ENCODE results near the gene RELB. TPM values are rescaled to one million over a fixed set of nuclear protein-coding genes. Genes with fewer than 3 reads are reported as not detected.

RELB gene
- total RNA-seq, 2 donors from 2014 or later, result 9.5 to 14.5 TPM

DNA sequence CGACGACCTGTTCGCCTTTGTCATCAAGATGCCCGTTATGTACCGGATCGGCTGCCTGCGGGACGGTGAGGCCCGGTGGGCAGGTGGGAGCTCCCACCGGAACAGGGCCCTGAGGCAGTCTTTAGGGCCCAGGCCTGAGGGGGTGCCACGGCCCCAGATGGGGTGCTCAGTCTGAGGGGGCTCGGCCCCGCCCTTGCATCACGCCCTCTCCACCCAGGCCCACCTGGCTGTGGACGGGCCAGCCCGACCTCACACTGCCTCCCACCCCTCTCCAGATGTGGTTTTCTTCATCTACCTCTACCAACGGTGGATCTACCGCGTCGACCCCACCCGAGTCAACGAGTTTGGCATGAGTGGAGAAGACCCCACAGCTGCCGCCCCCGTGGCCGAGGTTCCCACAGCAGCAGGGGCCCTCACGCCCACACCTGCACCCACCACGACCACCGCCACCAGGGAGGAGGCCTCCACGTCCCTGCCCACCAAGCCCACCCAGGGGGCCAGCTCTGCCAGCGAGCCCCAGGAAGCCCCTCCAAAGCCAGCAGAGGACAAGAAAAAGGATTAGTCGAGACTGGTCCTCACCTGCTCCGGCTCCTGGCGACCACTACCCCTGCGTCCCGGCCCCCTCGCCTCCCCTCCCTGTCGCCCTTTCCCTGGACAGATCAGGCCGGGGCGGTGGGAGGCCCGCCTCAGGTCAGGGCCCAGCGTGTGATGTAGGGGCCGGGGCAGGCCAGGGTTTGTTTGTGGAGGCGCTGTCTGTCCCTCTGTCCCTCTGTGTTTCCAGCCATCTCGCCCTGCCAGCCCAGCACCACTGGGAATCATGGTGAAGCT lies 8.7 kb upstream of the RELB start:
- TF ChIP-seq, protein P1, sequence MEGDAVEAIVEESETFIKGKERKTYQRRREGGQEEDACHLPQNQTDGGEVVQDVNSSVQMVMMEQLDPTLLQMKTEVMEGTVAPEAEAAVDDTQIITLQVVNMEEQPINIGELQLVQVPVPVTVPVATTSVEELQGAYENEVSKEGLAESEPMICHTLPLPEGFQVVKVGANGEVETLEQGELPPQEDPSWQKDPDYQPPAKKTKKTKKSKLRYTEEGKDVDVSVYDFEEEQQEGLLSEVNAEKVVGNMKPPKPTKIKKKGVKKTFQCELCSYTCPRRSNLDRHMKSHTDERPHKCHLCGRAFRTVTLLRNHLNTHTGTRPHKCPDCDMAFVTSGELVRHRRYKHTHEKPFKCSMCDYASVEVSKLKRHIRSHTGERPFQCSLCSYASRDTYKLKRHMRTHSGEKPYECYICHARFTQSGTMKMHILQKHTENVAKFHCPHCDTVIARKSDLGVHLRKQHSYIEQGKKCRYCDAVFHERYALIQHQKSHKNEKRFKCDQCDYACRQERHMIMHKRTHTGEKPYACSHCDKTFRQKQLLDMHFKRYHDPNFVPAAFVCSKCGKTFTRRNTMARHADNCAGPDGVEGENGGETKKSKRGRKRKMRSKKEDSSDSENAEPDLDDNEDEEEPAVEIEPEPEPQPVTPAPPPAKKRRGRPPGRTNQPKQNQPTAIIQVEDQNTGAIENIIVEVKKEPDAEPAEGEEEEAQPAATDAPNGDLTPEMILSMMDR (conservative IDR thresholded peaks at IDR 0.05), result no peak
- Histone ChIP-seq H3K27ac (ENCODE audit: low read depth, low read length) (no peak overlapping the region), H3K4me3 (ENCODE audit: low read length) (no peak overlapping the region), H3K27me3 (ENCODE audit: control insufficient read depth, insufficient read depth, low read length, poor library complexity, severe bottlenecking) (no peaks in the 10 kb centered on the region), H3K4me1 (ENCODE audit: control insufficient read depth, insufficient read depth, low read length) (no peaks in the 10 kb centered on the region), H3K9ac (ENCODE audit: extremely low read depth, low read length, poor library complexity, severe bottlenecking) (no peak overlapping the region), H3K9me3 (ENCODE audit: control insufficient read depth, low read length) (no peaks in the 10 kb centered on the region), H3K36me3 (ENCODE audit: control insufficient read depth, insufficient read depth, low read length) (peaks cover 20% of the 10 kb centered on the region)
- H3K36me3 Mint-ChIP-seq (ENCODE audit: low read depth), result peaks cover 32% of the 10 kb centered on the region
- no peak overlapping the region for H3K4me3 Mint-ChIP-seq
- H3K27ac Mint-ChIP-seq, result no peak overlapping the region
- no peaks in the 10 kb centered on the region for H3K27me3 Mint-ChIP-seq (ENCODE audit: insufficient read depth)
- no peak for DNase-seq
- H3K9me3 Mint-ChIP-seq, result no peaks in the 10 kb centered on the region
- no peaks in the 10 kb centered on the region for H3K4me1 Mint-ChIP-seq
- 94% methylated on average over 31 to 44 of the region's 44 CpGs for WGBS, 2 experiments (ENCODE audit: insufficient coverage in 1 of 2, insufficient read length in 1 of 2)

DNA sequence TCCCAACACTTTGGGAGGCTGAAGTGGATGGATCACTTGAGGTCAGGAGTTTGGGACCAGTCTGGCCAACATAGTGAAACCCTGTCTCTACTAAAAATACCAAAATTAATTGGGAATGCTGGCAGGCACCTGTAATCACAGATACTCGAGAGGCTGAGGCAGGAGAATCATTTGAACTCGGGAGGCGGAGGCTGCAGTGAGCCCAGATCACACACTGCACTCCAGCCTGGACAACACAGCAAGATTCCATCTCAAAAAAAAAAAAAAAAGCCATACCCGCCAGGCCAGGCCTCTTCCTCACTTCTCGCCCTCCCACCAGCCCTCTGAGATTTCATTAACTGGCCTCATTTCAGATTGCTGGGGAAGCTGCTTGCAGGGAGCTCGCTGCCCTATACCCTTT lies 7.7 kb upstream of the RELB start:
- Mint-ChIP-seq H3K9me3 (no peaks in the 10 kb centered on the region), H3K36me3 (ENCODE audit: low read depth) (peaks cover 29% of the 10 kb centered on the region), H3K4me1 (no peaks in the 10 kb centered on the region), H3K4me3 (no peak overlapping the region), H3K27me3 (ENCODE audit: insufficient read depth) (peaks cover 3% of the 10 kb centered on the region), H3K27ac (no peak overlapping the region)
- Histone ChIP-seq H3K4me3 (ENCODE audit: low read length) (no peak overlapping the region), H3K36me3 (ENCODE audit: control insufficient read depth, insufficient read depth, low read length) (peaks cover 16% of the 10 kb centered on the region), H3K4me1 (ENCODE audit: control insufficient read depth, insufficient read depth, low read length) (no peaks in the 10 kb centered on the region), H3K27ac (ENCODE audit: low read depth, low read length) (no peak overlapping the region), H3K27me3 (ENCODE audit: control insufficient read depth, insufficient read depth, low read length, poor library complexity, severe bottlenecking) (no peaks in the 10 kb centered on the region), H3K9me3 (ENCODE audit: control insufficient read depth, low read length) (no peaks in the 10 kb centered on the region), H3K9ac (ENCODE audit: extremely low read depth, low read length, poor library complexity, severe bottlenecking) (no peak overlapping the region)
- TF ChIP-seq, protein P1 (conservative IDR thresholded peaks at IDR 0.05), result no peak
- no peak for DNase-seq
- 92 to 93% methylated on average over 4 to 6 of the region's 6 CpGs for WGBS, 2 experiments (ENCODE audit: insufficient coverage in 1 of 2, insufficient read length in 1 of 2)

DNA sequence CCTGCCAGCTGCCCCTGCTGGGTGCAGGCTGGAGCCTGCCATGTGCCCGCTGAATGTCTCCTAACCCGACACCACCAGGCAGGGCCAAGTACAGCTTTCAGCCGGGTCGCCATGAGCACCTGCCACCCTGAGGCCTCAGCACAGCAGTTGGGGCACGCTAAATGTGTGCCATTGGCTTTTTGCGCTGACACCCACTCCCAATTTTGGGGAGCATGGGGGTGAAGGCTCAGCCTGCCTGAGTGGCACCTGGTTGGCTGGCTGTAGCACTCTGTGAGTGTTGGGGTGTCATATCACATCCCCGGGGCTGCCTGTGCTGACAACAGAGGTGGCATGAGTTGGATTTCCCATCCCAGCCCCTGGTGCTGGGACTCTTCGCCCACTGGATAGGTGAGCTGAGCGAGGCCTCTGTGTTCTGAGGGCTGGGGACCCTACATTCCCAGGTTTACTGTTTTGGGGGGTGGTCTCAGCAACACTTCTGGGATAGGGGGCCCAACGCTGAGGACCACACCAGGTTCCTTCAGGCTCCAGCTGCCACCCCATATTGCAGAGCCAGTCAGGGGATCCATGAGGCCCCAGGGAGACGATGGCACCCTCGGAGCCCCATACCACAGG lies 7.2 kb upstream of the RELB start:
- Mint-ChIP-seq H3K27ac (no peak overlapping the region), H3K4me1 (no peaks in the 10 kb centered on the region), H3K4me3 (no peak overlapping the region), H3K9me3 (no peaks in the 10 kb centered on the region), H3K36me3 (ENCODE audit: low read depth) (peaks cover 26% of the 10 kb centered on the region), H3K27me3 (ENCODE audit: insufficient read depth) (peaks cover 3% of the 10 kb centered on the region)
- DNase-seq, result no peak
- no peaks in the 10 kb centered on the region for H3K4me1 ChIP-seq (ENCODE audit: control insufficient read depth, insufficient read depth, low read length)
- no peak overlapping the region for H3K27ac ChIP-seq (ENCODE audit: low read depth, low read length)
- no peak overlapping the region for H3K4me3 ChIP-seq (ENCODE audit: low read length)
- TF ChIP-seq, protein P1 (conservative IDR thresholded peaks at IDR 0.05), result no peak
- H3K27me3 ChIP-seq (ENCODE audit: control insufficient read depth, insufficient read depth, low read length, poor library complexity, severe bottlenecking), result no peaks in the 10 kb centered on the region
- H3K9me3 ChIP-seq (ENCODE audit: control insufficient read depth, low read length), result no peaks in the 10 kb centered on the region
- peaks cover 15% of the 10 kb centered on the region for H3K36me3 ChIP-seq (ENCODE audit: control insufficient read depth, insufficient read depth, low read length)
- no peak overlapping the region for H3K9ac ChIP-seq (ENCODE audit: extremely low read depth, low read length, poor library complexity, severe bottlenecking)
- 94 to 98% methylated on average over 7 to 12 of the region's 12 CpGs for WGBS, 2 experiments (ENCODE audit: insufficient coverage in 1 of 2, insufficient read length in 1 of 2)
